IPS DF 4.7 (cell line): Measurements from ENCODE around the gene CXCL3.
"Not testable (repeated sequence)": the region's sequence is repeated elsewhere in the genome, so short reads cannot be mapped to it uniquely, and the experiment has no call there.

Source experiments
- DNase-seq: peaks from one replicate; pipeline ENCODE4 v3.0.0-alpha.2; 2013; ENCODE audit warnings: low spot score; ENCODE audit errors: extremely low read depth

CXCL3 gene

DNA sequence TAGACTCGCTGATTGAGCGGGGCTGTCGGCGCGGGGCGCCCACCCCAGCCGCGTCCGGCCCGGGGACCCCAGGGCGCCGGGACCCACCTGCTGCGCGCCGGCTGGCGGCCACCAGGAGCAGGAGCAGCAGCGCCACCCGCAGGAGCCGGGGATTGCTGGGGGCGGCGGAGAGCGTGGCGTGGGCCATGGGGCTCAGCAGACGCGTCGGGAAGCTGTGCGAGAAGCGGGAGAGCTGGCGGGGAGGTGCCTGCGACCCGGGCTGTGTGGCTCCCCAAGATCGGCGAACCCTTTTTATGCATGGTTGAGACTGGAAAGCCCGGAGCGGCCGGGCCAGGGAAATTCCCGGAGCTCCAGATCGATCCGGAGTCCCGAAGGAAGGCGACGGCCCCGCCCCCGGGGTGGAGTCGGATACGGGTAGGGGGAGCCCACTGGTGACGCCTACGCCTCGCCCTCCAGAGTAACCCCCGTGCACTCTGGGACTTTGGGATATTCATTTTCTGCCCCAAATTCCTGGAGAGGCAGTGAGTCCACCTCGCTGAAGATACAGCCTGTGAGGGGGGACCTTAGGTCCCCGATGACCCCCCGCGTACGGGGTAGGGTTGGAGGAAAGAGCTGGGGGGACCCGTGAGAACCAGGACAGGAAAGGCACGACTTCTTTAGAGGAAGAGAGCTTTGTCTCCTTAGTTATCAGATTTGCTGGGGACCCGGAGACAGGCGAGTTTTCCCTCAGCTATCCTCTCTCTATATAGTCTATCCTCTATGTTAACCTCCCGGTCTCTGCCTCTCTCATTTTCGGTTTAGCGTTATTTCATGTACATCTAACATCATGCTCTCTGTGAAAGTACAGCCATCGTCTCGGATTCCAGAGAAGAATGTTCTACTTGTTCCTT is at the start of gene CXCL3:
Gene CXCL3 (minus strand): TSS at position 265 of the 890 bp plus-strand sequence. CDS start 78 bp downstream, at position 187.
- no peak for DNase-seq

DNA sequence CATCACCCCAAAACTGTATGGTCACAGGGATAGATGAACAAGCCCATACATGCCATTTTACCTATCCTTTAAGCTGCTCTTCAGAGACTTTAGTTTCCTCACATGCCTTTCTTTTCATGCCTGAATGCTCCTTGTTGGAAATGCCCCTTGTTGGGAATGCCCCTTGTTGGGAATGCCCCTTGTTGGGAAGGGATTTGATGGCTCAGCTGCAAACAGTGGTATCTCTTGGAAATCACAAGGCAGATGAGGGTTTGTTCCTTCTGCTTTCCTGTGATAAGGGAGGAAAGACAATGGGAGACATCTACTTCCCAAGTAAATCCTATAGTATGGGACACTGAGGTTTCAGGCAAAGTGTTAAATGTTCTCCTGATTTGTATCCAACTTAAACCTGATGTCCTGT is 49.0 kb upstream of the CXCL3 start:
- no peak for DNase-seq

DNA sequence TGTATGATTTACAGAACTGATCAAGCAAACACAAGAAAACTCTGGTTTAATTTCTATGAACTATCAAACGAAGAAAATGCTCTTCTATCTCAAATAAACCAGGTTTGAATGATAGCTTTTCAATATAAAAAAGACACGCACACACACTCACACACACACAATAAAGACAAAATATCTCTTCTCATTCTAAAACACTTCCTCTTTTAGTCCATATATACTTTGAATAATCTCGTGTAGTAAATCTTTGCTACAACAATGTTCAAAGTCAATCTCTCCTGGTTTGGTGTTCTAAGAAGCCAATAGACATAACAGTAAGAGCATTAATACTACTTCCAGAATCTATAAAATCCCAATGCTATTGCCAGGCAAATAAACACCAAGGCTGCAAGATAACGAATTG is 47.2 kb upstream of the CXCL3 start:
- DNase-seq = no peak

DNA sequence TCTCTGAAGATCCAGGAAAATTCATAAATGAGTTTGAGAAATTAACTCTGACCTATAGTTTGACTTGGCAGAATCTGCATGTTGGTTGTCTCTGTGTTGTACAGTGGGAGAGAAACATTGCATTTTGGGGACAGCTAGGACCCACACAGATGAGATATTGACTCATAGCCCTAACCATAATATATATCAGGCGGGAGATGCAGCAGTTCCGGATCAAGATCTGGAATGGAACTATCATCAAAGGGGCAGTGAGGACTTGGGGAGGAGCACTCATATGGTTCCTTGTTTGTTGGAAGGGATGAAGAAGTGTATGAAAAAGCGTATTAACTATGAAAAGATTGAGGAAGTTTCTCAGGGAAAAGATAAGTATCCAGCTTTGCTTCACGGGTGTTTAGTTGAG is 46.5 kb upstream of the CXCL3 start:
- DNase-seq = no peak

DNA sequence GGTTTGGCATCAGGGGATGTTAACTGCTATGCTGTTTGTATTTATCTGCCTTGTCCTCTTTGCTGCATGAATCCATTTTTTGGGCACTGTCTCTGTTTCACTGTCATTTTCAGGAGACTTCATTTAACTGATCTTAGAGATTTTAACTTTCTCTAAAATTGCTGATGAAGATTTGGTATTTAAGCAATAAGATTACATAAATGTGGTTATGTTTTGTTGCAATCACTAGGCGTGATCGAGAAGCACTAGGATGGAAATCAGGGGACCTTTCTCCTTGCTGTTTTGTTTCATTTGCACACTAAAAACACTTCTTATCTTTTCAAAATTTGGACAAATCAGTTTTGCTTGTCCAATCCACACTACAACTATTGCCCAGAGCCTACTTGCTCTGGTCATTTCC is 45.1 kb upstream of the CXCL3 start:
- DNase-seq = no peak

DNA sequence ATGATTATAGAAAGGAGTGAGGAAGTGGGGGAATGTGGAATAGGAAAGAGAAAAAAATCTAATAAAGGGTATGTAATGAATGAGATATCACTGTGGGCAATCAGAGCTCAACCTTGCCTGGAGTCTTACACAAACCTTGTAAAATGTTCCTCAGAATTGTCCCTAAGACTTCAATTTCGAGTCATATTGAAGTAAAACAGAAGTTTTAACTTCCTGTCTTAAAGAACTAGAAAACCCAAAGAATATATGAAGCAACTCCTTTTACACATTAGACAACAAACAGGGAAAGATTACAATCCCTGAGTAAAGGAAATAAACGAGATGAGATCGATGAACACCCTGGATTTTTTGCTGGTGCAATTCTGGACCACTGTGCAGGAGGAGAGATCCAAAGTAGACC is 42.5 kb upstream of the CXCL3 start:
- no peak for DNase-seq

DNA sequence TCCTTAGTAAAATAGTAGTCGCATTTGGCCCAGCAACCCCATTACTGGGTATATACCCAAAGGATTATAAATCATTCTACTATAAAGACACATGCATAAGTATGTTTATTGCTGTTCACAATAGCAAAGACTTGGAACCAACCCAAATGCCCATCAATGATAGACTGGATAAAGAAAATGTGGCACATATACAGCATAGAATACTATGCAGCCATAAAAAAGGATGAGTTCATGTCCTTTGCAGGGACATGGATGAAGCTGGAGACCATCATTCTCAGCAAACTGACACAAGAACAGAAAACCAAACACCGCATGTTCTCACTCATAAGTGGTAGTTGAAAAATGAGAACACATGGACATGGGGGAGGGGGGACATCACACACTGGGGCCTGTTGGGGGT is 41.9 kb upstream of the CXCL3 start:
- not testable (repeated sequence) for DNase-seq

DNA sequence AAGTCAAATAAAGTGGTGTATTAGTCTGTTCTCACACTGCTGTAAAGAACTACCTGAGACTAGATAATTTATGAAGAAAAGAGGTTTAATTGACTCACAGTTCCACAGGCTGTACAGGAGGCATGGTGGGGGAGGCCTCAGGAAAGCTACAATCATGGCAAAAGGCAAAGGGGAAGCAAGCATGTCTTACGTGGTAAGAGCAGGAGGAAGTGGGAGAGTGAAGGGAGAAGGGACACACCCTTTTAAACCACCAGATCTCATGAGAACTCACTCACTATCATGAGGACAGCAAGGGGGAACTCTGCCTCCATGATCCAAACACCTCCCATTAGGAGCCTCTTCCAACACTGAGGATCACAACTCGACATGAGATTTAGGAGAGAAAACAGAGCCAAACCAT is 40.5 kb upstream of the CXCL3 start:
- DNase-seq = not testable (repeated sequence)

DNA sequence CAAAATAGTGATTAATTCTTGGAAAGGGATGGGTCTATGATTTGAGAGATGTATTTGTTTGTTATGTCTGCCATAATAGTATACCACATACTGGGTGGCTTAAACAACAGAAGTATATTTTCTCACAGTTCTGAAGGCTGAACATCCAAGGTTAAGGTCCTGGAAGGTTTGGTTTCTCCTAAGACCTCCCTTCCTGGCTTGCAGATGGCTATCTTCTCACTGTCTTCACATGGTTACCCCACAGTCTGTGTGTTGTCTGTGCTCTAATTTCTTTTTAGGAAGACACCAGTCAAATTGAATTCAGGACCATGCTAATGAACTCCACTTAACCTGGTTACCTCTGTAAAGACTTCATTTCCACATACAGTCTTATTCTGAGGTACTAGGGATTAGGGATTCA is 34.9 kb upstream of the CXCL3 start:
- DNase-seq = no peak

DNA sequence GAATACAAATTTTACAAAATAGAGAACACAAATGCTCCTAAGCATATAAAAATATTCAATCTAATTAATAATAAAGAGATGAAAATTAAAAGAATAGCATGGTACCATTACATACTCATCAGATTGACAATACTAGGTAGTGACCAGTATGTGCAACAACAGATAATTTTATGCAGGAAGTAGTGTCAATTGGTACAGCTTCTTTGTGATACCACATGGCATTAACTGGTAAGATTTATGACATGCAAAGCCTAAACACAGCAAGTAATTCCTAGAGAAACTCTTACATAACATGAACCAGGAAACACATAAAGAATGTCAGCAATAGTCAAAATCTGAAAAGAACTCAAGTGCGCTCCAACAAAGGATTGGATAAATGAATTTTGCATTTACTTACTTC is 34.2 kb upstream of the CXCL3 start:
- no peak for DNase-seq

DNA sequence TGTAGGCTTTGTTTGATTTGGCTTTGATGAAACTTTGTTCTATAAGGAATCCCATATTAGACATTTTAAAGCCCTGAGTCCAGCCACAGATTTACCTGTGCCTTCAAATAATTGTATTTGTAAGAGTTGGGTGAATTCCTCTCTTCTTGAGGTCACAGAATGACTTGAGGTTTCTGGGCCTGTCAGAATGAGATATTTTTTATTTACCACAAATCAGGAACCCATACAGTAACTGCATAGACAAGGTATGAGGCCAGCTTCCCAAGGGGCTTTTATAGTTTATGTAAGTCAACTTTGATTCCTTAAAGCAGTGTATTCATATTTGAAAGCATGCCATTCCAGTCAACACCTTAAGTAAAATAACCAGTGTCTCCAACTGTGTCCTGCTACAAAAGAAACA is 29.1 kb upstream of the CXCL3 start:
- no peak for DNase-seq

DNA sequence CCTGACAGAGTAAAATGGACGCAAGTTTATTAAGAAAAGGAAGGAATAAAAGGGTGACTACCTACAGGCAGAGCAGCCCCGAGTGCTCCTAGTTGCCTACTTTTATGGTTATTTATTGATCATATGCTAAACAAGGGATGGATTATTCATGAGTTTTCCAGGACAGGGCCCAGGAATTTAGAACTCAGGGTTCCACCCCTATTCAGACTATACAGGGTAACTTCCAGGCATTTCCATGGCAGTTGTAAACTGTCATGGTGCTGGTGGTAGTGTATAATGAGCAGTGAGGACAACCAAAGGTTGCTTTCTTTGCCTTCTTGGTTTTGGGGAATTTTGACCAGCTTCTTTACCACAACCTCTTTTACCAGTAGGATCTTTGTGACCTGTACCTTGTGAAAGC is 27.7 kb upstream of the CXCL3 start:
- no peak for DNase-seq

DNA sequence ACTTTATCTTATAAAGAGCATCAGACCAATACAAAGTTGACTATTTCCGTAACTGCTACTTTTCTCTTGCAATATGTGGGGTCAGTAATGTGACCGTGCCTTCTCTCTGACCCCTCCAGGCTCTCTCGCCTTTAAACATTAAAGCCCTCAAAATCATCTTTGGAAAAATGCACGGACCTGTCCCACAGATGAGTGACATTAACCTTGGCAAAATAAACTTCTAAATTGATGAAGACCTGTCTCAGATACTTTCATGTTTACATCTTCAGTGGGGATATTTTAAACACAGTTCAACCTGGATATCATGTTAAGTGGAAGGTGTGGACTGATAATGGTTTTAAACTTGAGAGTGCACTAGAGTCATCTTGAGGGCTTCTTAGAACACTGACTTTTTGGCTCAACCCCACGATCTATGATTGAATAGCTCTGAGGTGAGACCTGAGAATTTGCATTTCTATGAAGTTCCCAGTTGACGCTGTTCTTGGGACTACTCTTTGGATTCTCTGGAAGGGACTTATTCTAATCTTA is 26.7 kb upstream of the CXCL3 start:
- no peak for DNase-seq

DNA sequence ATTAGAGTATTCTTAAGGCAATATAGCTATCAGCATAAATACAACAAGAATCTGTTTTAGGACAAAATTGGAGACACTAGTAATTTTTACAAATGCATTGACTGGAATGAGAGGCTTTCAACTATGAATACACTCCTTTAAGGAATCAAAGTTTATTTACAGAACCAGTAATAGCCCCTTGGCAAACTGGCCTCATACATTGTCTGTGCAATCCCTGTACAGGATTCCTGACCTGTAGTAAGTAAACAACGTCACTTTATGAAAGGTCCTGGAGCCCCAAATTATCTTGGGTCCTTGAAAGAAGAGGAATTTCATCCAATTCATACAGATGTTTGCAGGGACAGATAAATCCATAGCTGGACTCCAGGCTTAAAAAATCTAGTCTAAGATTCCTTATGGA is 25.4 kb upstream of the CXCL3 start:
- DNase-seq = no peak

DNA sequence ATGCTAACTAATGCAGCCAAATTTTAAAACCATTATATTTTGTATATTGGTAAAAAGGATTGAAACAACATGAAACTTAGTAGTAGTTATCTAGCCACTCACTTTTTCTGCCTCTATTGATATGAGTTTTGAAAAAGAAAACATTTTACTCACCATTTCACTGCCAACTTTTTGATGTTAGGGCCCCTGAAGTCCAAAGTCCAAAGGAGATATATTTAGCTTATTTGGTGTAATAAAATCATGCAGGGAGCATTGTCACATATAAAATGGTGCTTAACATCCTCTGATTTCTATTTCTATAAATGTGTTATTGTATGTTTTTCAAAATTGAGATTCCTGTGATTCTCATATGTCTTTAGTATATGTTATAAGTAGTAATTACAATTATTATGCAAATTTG is 24.5 kb upstream of the CXCL3 start:
- no peak for DNase-seq

DNA sequence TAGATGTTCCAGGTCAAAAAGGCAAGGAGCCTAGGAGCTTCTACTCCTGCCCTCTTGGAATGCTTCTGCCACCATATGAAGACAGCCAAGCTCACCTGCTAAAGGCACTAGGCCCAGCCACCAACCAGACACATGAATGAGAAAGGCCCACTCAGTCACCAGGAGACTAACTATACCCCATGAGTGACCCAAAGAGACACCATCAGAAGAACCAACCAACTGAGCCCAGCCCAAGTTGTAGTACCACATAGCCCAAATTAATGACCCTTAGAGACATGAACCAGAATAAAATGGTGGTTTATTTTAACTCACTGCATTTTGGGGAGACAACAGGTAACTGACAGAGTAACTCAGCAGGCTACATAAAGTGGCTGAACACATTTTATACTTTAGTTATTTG is 22.9 kb upstream of the CXCL3 start:
- DNase-seq = no peak

DNA sequence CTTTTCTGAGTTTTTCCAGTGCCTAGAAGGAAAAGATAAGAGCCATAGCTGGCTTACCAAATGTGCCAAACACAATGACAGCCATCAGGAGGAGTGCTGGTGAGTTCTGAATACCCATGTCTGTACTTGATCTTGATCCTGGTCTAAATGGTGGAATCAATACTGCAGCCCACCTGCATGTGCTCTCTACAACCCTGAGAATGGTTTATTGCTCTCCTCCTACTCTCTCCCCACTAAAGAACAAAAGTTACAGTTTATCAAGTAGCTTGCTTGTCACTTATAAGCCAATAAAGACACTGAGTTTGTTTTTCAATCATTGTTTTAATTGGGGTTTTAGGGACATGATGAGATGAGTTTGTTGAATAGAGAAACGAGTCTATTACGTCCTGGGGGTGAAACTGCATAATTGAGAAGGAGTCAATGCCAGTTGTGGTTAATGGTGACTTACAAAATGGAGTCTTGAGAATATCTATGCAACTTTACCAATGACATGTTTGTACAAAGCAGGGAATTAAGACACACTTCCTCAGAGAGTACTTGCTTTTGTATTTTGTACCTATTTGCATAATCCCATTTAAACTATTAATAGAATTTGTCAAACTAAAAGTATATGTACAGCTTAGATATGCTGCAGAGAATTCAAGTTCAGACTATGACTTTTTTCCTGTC is 20.8 kb upstream of the CXCL3 start:
- DNase-seq = no peak

DNA sequence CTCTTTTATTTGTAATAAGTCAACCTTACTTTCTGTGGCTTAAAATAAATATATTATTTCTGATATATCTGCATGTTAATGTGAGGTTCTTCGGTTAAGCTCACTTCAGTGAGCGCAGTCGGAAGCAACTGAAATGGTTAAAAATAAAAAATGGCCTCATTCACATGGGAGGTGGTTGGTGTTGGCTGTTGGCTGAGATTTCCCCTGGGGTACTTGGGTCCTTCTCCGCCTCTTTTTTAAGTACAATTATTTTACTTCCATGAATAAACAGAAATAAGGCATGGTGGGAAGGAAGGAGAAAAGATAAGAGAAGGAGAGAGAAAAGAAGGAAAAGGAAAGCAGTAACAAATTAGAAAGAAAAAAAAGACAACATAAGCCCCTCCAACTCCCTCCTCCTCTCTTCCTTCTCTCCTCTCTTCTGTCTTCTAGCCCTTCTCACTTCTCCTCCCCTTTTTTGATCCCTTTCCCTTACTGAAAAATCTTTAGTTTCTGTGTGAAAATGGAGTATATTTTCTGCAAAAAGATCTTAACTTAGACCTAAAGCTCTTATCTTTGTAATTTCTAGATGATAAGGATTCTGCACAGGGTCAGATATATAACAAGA is 19.7 kb upstream of the CXCL3 start:
- no peak for DNase-seq

DNA sequence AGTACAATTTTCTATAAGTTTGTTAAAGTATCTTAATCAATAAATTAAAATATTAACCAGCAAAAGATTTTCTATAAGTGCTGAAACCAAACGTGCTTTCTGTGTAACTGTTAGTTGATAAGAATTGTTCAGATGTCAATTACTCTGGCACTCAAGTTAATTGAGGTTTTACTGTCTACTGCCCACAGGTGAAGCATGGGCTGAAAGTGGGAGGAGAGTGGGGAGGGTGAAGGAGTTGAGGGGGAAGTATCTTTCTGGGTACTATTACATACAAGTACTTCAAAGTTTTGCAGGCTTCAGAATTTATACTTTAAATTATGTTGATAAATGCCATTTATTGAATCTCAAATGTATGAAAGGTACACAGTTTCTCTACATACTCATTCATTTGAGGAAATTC is 19.1 kb upstream of the CXCL3 start:
- no peak for DNase-seq

DNA sequence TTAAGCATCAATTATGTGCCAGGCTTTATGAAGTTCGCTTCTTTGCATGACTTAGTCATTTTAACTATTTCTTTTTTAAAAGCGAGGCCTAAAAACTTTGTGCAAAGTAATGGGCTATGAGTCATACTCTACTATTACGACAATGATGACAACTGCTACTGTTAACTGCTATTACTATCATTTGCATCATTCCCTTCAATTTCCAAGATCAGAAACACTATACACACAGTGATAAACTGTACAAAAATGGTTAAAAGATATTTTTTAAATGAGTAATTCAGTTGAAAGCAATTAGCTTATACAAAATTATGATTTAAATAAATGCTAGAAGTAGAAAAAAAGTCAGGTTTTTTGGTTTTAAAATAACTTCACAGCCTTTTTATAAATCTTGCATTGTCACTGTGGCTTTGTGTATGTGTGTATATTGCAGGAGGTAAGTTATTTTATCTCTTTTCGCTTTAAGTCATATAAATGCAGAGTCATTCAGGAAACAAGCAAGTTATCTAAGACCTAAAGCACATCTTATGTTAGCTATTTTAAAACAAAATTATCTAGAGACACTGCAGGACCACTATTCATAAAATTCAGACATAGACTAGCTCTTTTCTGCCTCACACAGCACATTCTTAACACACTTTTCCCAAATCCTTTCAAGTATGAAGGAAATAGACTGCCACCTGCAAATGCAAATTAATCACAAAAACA is 18.5 kb upstream of the CXCL3 start:
- DNase-seq = no peak

DNA sequence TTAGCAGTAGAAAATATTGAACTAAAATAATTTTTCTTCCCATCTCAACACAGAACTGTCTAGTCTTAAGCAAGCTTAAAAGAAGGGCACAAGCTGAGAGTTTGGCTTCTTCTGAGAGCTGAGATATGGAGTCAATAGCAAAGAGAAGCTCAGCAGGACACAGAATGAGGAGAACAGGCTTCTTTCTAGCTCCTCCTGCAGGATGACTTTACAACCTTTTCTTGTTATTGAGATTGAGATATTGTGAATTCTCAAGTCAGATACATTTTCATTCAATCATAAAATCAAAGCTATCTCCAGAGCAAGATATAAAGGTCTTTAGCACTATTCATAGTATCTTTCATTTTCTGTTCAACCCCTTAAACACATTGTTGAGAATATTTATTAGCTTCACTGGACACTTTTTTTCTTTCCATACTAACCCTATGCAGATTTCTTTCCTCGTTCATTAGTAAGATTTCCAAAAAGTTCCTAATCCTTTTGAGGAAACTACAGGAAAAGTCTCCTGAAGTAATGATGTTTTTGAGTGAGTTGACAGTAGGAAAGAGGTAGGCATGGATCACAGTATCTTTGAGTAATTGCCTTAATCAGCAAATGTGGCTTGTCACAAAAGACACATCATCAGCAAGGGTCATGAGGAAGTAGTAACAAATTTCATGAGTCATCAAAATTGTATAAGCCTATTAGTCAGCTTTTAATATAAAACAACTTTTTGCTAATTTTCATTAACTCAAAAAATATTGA is 17.8 kb upstream of the CXCL3 start:
- no peak for DNase-seq
